Panc1 (cell line): ENCODE measurements around the gene FBXO27.
A peak's percentile ranks its signal among the peaks of the same experiment; 100 is the strongest.

ENCODE experiments used
- CTCF ChIP-seq: fragments of 450-650 bp; IDR thresholded peaks from 2 replicates; pipeline ENCODE4 v1.5.1; 2017; ENCODE audit warnings: mild to moderate bottlenecking
- POLR2AphosphoS5 ChIP-seq: IDR thresholded peaks from 2 replicates; pipeline ENCODE4 v1.6.1; 2012; ENCODE audit warnings: mild to moderate bottlenecking, low read depth, low read length, moderate library complexity
- SIN3A ChIP-seq: IDR thresholded peaks from 2 replicates; pipeline ENCODE4 v1.6.1; 2012; ENCODE audit warnings: low read depth, mild to moderate bottlenecking, low read length, moderate library complexity, borderline replicate concordance; ENCODE audit not compliant: insufficient read depth
- TCF7L2 ChIP-seq: IDR thresholded peaks from 2 replicates; pipeline ENCODE4 v1.6.1; 2011; ENCODE audit warnings: mild to moderate bottlenecking, low read depth, low read length, inconsistent platforms
- TF ChIP-seq, protein P1 (sequence below), 2 experiments: IDR thresholded peaks; 2 replicates each; pipeline ENCODE4 v1.6.1; 2011 to 2012; ENCODE audit warnings: low read depth in 2 of 2, control low read depth in 1 of 2, low read length in 1 of 2, mild to moderate bottlenecking in 1 of 2, moderate library complexity in 1 of 2; ENCODE audit not compliant: insufficient read depth in 1 of 2

- no peak for TF ChIP-seq CTCF
- TF ChIP-seq POLR2AphosphoS5 = no peak
- TF ChIP-seq TCF7L2 = no peak
- TF ChIP-seq, protein P1, sequence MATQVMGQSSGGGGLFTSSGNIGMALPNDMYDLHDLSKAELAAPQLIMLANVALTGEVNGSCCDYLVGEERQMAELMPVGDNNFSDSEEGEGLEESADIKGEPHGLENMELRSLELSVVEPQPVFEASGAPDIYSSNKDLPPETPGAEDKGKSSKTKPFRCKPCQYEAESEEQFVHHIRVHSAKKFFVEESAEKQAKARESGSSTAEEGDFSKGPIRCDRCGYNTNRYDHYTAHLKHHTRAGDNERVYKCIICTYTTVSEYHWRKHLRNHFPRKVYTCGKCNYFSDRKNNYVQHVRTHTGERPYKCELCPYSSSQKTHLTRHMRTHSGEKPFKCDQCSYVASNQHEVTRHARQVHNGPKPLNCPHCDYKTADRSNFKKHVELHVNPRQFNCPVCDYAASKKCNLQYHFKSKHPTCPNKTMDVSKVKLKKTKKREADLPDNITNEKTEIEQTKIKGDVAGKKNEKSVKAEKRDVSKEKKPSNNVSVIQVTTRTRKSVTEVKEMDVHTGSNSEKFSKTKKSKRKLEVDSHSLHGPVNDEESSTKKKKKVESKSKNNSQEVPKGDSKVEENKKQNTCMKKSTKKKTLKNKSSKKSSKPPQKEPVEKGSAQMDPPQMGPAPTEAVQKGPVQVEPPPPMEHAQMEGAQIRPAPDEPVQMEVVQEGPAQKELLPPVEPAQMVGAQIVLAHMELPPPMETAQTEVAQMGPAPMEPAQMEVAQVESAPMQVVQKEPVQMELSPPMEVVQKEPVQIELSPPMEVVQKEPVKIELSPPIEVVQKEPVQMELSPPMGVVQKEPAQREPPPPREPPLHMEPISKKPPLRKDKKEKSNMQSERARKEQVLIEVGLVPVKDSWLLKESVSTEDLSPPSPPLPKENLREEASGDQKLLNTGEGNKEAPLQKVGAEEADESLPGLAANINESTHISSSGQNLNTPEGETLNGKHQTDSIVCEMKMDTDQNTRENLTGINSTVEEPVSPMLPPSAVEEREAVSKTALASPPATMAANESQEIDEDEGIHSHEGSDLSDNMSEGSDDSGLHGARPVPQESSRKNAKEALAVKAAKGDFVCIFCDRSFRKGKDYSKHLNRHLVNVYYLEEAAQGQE (IDR thresholded peaks at IDR 0.05; ENCODE audit: insufficient read depth in 1 of 2, low read depth in 2 of 2, low read length in 1 of 2) = 0 out of 4 replicates have a peak, but pooled peaks of 1 of the 2 experiments have one; percentile 4
- TF ChIP-seq SIN3A = no peak
Observed at GRCh38 chr19:39052846-39053245, 20.5 kb upstream of the FBXO27 start.
